Tibial artery (tissue), 4 donors: ENCODE data around the gene E2F3.

ENCODE experiments used
- DNase-seq, 2 donors: peaks; one replicate each; pipeline ENCODE4 v3.0.0-alpha.2; 2019
- H3K27ac ChIP-seq, 2 donors: fragments of 200-600 bp; sonication (generic) in 1 of 2; 1 replicate in 1 of 2; 2 replicates in 1 of 2; pipeline ENCODE4 v1.5.1; 2018 to 2019; ENCODE audit warnings: mild to moderate bottlenecking in 1 of 2
- H3K27me3 ChIP-seq, 2 donors: fragments of 200-600 bp; sonication (generic) in 1 of 2; one replicate each; pipeline versions ENCODE4 v1.5.1 to v1.6.0; 2016 to 2019
- H3K36me3 ChIP-seq, 3 donors: fragments of 200-600 bp; sonication (generic) in 2 of 3; one replicate each; pipeline ENCODE4 v1.5.1; 2016 to 2019; ENCODE audit warnings: mild to moderate bottlenecking in 2 of 3
- H3K4me1 ChIP-seq, 4 donors: fragments of 200-600 bp; sonication (generic) in 2 of 4; 1 replicate in 3 of 4; 2 replicates in 1 of 4; pipeline ENCODE4 v1.5.1; 2016 to 2019
- H3K4me3 ChIP-seq, 2 donors: fragments of 200-600 bp; sonication (generic) in 1 of 2; 1 replicate in 1 of 2; 2 replicates in 1 of 2; pipeline ENCODE4 v1.5.1; 2018 to 2019; ENCODE audit warnings: mild to moderate bottlenecking in 2 of 2
- H3K9me3 ChIP-seq, 3 donors: fragments of 200-600 bp; sonication (generic) in 1 of 3; one replicate each; pipeline ENCODE4 v1.5.1; 2016 to 2019
- CTCF ChIP-seq, 2 experiments: fragments of 200-600 bp in 1 of 2; fragments of 450-650 bp in 1 of 2; IDR thresholded peaks; one replicate each; pipeline ENCODE4 v1.5.1; 2017 to 2019; ENCODE audit warnings: antibody characterized with exemption in 2 of 2, mild to moderate bottlenecking in 1 of 2, moderate library complexity in 1 of 2
- intact Hi-C: fragments of 100-400 bp; cut with DNase I; formaldehyde crosslinking; loops from one replicate; pipeline ENCODE4 v1.15.0; 2023; ENCODE audit warnings: low total_unique reads

Gene E2F3

GRCh38 chr6:20409427-20409971 is 7.8 kb downstream of the E2F3 start:
- no peak for DNase-seq
- intact Hi-C loops: loop anchor here (10.0 kb wide), 1 partner anchor 195 kb away; the partner anchor contains the start of gene MBOAT1
- peaks cover 0 to 69% (median 28%) of the 10 kb centered on the region in 4 donors for H3K4me1 ChIP-seq

GRCh38 chr6:20411544-20411943 is 9.9 kb downstream of the E2F3 start:
- Histone ChIP-seq H3K27ac (peak overlapping the region in 1 of 2 donors; percentile 60), H3K27me3 (no peaks in the 10 kb centered on the region), H3K4me3 (no peak overlapping the region), H3K36me3 (no peaks in the 10 kb centered on the region), H3K9me3 (no peaks in the 10 kb centered on the region), H3K4me1 (peaks cover 0 to 70% (median 30%) of the 10 kb centered on the region in 4 donors)
- intact Hi-C loops: no loop called here
- DNase-seq: no peak
- no peak for TF ChIP-seq CTCF (IDR thresholded peaks at IDR 0.05)

More at GRCh38 chr6:20409427-20409971, 7.8 kb downstream of the E2F3 start:
- H3K27me3 ChIP-seq: no peaks in the 10 kb centered on the region
- H3K4me3 ChIP-seq: peak overlapping the region; percentile 9 to 21
- H3K36me3 ChIP-seq: no peaks in the 10 kb centered on the region
- TF ChIP-seq CTCF (IDR thresholded peaks at IDR 0.05): no peak
- peak overlapping the region; percentile 58 to 64 for H3K27ac ChIP-seq
- H3K9me3 ChIP-seq: no peaks in the 10 kb centered on the region

GRCh38 chr6:20411953-20412681 is 10.4 kb downstream of the E2F3 start:
- no peaks in the 10 kb centered on the region for H3K27me3 ChIP-seq
- peaks cover 0 to 75% (median 36%) of the 10 kb centered on the region in 4 donors for H3K4me1 ChIP-seq
- H3K4me3 ChIP-seq: no peak overlapping the region
- peak overlapping the region; percentile 30 to 60 for H3K27ac ChIP-seq
- no peak for TF ChIP-seq CTCF (IDR thresholded peaks at IDR 0.05)
- no peaks in the 10 kb centered on the region for H3K9me3 ChIP-seq
- DNase-seq: no peak
- H3K36me3 ChIP-seq: no peaks in the 10 kb centered on the region
- intact Hi-C loops: no loop called here

GRCh38 chr6:20412682-20413073 is 11.0 kb downstream of the E2F3 start:
- Histone ChIP-seq H3K4me3 (no peak overlapping the region), H3K9me3 (no peaks in the 10 kb centered on the region), H3K36me3 (no peaks in the 10 kb centered on the region), H3K27me3 (no peaks in the 10 kb centered on the region), H3K27ac (peak overlapping the region; percentile 30 to 60), H3K4me1 (peaks cover 0 to 77% (median 36%) of the 10 kb centered on the region in 4 donors)
- TF ChIP-seq CTCF (IDR thresholded peaks at IDR 0.05): no peak
- intact Hi-C loops: no loop called here
- no peak for DNase-seq

GRCh38 chr6:20413826-20414225 is 12.1 kb downstream of the E2F3 start:
- H3K4me1 ChIP-seq: peaks cover 0 to 72% (median 35%) of the 10 kb centered on the region in 4 donors
- H3K27me3 ChIP-seq: no peaks in the 10 kb centered on the region
- H3K27ac ChIP-seq: peak overlapping the region in 1 of 2 donors; percentile 60
- H3K9me3 ChIP-seq: no peaks in the 10 kb centered on the region
- no peak for TF ChIP-seq CTCF (IDR thresholded peaks at IDR 0.05)
- no peak for DNase-seq
- intact Hi-C loops: no loop called here
- H3K36me3 ChIP-seq: no peaks in the 10 kb centered on the region
- no peak overlapping the region for H3K4me3 ChIP-seq
